Kidney (tissue), 14 donors: ENCODE measurements around the gene GK2. TPM values are rescaled to one million over a fixed set of nuclear protein-coding genes. Genes with fewer than 3 reads are reported as not detected.

Source experiments
- DNase-seq, 5 donors: peaks; one replicate each; pipeline ENCODE4 v3.0.0-alpha.2; 2013 to 2020
- FAIRE-seq: peaks from 2 replicates; lab custom pipeline; 2012; peaks lifted over from hg19 to GRCh38; lab: Jason Lieb, UNC
- H3K27ac ChIP-seq, 2 donors: one replicate each; pipeline ENCODE4 v1.7.0; 2013; ENCODE audit warnings: low read depth in 2 of 2, low read length in 2 of 2, inconsistent platforms in 1 of 2
- H3K27me3 ChIP-seq: one replicate; pipeline ENCODE4 v1.7.1; 2013; ENCODE audit warnings: low read length, inconsistent platforms; ENCODE audit not compliant: control insufficient read depth, insufficient read depth
- H3K36me3 ChIP-seq, 3 donors: one replicate each; pipeline versions ENCODE4 v1.7.0 to v1.7.1; 2013; ENCODE audit warnings: low read length in 3 of 3, control low read depth in 1 of 3, inconsistent platforms in 1 of 3; ENCODE audit not compliant: insufficient read depth in 3 of 3, control insufficient read depth in 2 of 3
- H3K4me1 ChIP-seq, 3 donors: one replicate each; pipeline versions ENCODE4 v1.7.0 to v1.7.1; 2013; ENCODE audit warnings: low read length in 3 of 3, inconsistent platforms in 1 of 3, low read depth in 1 of 3; ENCODE audit not compliant: control insufficient read depth in 2 of 3, insufficient read depth in 2 of 3
- H3K4me3 ChIP-seq, 3 donors: one replicate each; pipeline versions ENCODE4 v1.7.0 to v1.8.1; 2013; ENCODE audit warnings: low read length in 3 of 3, control low read depth in 1 of 3, inconsistent platforms in 1 of 3
- H3K9ac ChIP-seq, 3 donors: one replicate each; pipeline versions ENCODE4 v1.7.0 to v1.7.1; 2013; ENCODE audit warnings: low read length in 3 of 3, control low read depth in 1 of 3, inconsistent platforms in 1 of 3
- H3K9me3 ChIP-seq, 3 donors: one replicate each; pipeline versions ENCODE4 v1.7.0 to v1.7.1; 2013; ENCODE audit warnings: low read length in 3 of 3, control low read depth in 1 of 3, inconsistent platforms in 1 of 3; ENCODE audit not compliant: control insufficient read depth in 2 of 3, insufficient read depth in 1 of 3
- CTCF ChIP-seq: IDR thresholded peaks from 3 replicates; pipeline ENCODE4 v1.5.1; 2012; ENCODE audit warnings: mild to moderate bottlenecking, moderate library complexity, borderline replicate concordance; ENCODE audit not compliant: insufficient read depth; ENCODE audit errors: extremely low read depth
- intact Hi-C: fragments of 100-400 bp; cut with DNase I; formaldehyde crosslinking; loops from one replicate; pipeline ENCODE4 v1.11.1; 2022
- polyA plus RNA-seq: library from polyadenylated mRNA; stranded (reverse); fragments of 350-450 nt; fragmentation: Illumina TruSeq; extraction: RNeasy Lipid Tissue Mini Kit (QIAGEN cat#74804); gene quantifications from one replicate; pipeline ENCODE4 v1.2.3, GENCODE V29; 2014; ENCODE audit warnings: low read depth, low replicate concordance; ENCODE audit not compliant: insufficient read depth
- total RNA-seq: library from RNA; stranded (reverse); fragmentation: NEBNext Ultra II Directional; extraction: Animal tissue kit (Norgen Biotek cat#: 25700); gene quantifications from one replicate; pipeline ENCODE4 v1.2.1, GENCODE V29; 2021
- donor health status: control.
- donor health status: control.
- donor health status: control.
- donor health status: control.
- donor health status: control.
- donor health status: DM: yes; HTN: yes; CAD: no.
- donor health status: Normal renal cell carcinoma (clear cell type).

Gene GK2
- total and polyA plus RNA-seq, 2 donors from 2014 or later: not detected

DNA sequence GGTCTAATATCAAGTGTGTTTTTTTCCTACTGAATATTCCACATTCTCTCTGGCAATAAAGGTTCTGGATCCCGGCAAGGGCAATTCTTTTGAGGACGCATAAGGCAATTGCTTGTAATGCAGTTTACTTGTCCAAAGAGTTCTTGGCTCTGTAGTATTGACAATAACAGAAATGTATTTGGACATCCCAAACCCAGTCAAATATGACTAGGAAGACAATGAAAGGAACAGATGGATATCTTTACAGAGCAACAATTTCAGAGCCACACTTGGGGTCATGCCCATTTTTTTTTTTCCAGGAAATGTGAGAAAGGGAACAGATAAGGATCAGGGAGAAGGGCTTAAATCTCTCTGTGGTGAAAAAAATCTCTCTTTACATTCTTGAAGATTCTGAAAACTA lies 12.2 kb downstream of the GK2 start:
- no peak for FAIRE-seq

GRCh38 chr4:79390890-79391289 lies 17.1 kb downstream of the GK2 start:
- H3K4me1 ChIP-seq: no peaks in the 10 kb centered on the region
- no peaks in the 10 kb centered on the region for H3K9me3 ChIP-seq
- no peak for TF ChIP-seq CTCF
- H3K27me3 ChIP-seq: no peaks in the 10 kb centered on the region
- H3K27ac ChIP-seq: no peak overlapping the region
- FAIRE-seq (no peak), DNase-seq (no peak)
- no peaks in the 10 kb centered on the region for H3K36me3 ChIP-seq
- no peak overlapping the region for H3K4me3 ChIP-seq
- no peak overlapping the region for H3K9ac ChIP-seq
- intact Hi-C loops: no loop called here

More for the DNA sequence above, 12.2 kb downstream of the GK2 start:
- intact Hi-C loops: no loop called here
- Histone ChIP-seq H3K4me1 (no peaks in the 10 kb centered on the region), H3K9ac (no peak overlapping the region), H3K9me3 (no peaks in the 10 kb centered on the region), H3K27me3 (no peaks in the 10 kb centered on the region), H3K4me3 (no peak overlapping the region), H3K27ac (no peak overlapping the region), H3K36me3 (no peaks in the 10 kb centered on the region)
- TF ChIP-seq CTCF: no peak
- DNase-seq: no peak

GRCh38 chr4:79385641-79386040 lies 22.4 kb downstream of the GK2 start:
- no peak for TF ChIP-seq CTCF
- DNase-seq (no peak), FAIRE-seq (no peak)
- Histone ChIP-seq H3K9me3 (no peaks in the 10 kb centered on the region), H3K27ac (no peak overlapping the region), H3K36me3 (no peaks in the 10 kb centered on the region), H3K4me3 (no peak overlapping the region), H3K4me1 (no peaks in the 10 kb centered on the region), H3K27me3 (no peaks in the 10 kb centered on the region), H3K9ac (no peak overlapping the region)
- intact Hi-C loops: no loop called here

- Histone ChIP-seq H3K9ac (no peak overlapping the region), H3K27ac (no peak overlapping the region), H3K4me1 (no peaks in the 10 kb centered on the region), H3K9me3 (no peaks in the 10 kb centered on the region), H3K36me3 (no peaks in the 10 kb centered on the region), H3K4me3 (no peak overlapping the region), H3K27me3 (no peaks in the 10 kb centered on the region)
- no peak for TF ChIP-seq CTCF
- intact Hi-C loops: no loop called here
- DNase-seq (no peak), FAIRE-seq (no peak)
These were observed 26.9 kb downstream of the GK2 start for GRCh38 chr4:79381161-79381560.
